ENCODE results near the gene CDHR3. TPM values are rescaled to one million over a fixed set of nuclear protein-coding genes. Genes with fewer than 3 reads are reported as not detected.

CDHR3 gene
- polyA plus RNA-seq, 1 donor = 22.2 TPM

- no peak for DNase-seq (ENCODE audit: low read depth)
These were observed 102.8 kb downstream of the CDHR3 start for GRCh38 chr7:106065575-106066500.

GRCh38 chr7:106067678-106068077 lies 104.6 kb downstream of the CDHR3 start:
- DNase-seq (ENCODE audit: low read depth) = no peak

- no peak for DNase-seq (ENCODE audit: low read depth)
These were observed 105.5 kb downstream of the CDHR3 start for GRCh38 chr7:106068538-106068961.

DNA sequence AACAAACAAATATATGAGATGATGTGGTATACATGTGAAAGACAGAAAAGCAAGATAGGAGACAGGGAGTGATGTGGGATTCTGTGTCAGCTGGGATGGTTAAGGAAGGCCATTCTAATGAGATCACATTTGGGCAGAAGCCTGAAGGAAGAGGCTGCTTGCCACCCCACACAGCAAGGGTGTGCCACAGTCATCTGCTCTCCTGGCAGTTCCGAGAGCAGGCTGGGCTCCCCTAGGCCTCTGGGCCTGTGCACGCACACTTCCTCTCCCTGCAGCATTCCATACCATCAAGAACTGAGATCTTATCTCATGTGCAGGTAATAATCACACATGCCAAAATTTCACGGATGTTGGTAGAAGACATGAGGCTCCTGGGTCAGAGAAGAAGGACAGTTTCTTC lies 105.9 kb downstream of the CDHR3 start:
- no peak for DNase-seq (ENCODE audit: low read depth)

- no peak for DNase-seq (ENCODE audit: low read depth)
These were observed 106.6 kb downstream of the CDHR3 start for GRCh38 chr7:106069471-106070200.

- DNase-seq (ENCODE audit: low read depth) = no peak
These were observed 107.1 kb downstream of the CDHR3 start for GRCh38 chr7:106070201-106070551.

- no peak for DNase-seq (ENCODE audit: low read depth)
These were observed 107.6 kb downstream of the CDHR3 start for GRCh38 chr7:106070567-106071254.

DNA sequence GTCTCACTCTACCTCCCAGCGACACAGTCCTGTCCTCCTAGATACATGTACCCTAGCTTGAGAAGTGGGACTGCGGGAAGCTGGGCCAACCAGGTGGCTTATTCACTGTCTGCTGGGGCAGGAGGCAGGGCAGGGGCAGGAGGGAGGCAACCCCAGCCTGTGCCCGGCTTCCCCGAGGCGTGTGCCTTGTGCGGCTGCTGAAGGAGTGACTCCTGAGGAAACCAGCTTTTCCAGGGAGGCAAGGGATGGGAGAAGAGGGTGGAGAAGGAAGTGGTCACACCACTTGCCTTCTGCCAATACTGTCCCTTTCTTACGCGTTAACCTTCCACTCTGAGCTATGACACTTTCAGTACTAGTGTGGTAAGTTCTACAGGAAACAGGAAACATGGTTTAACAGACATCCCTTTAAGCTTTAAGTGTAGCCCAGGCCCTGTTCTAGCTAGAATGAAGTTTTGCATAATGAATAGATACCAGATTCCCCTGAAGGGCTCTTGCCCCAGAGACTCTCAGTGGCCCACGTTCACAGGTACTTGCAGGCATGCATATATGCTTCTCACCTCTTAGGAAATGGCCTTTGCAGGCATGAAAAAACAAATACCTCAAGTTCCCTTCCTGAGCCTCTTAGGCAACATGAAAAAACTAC lies 108.4 kb downstream of the CDHR3 start:
- DNase-seq (ENCODE audit: low read depth) = no peak

DNA sequence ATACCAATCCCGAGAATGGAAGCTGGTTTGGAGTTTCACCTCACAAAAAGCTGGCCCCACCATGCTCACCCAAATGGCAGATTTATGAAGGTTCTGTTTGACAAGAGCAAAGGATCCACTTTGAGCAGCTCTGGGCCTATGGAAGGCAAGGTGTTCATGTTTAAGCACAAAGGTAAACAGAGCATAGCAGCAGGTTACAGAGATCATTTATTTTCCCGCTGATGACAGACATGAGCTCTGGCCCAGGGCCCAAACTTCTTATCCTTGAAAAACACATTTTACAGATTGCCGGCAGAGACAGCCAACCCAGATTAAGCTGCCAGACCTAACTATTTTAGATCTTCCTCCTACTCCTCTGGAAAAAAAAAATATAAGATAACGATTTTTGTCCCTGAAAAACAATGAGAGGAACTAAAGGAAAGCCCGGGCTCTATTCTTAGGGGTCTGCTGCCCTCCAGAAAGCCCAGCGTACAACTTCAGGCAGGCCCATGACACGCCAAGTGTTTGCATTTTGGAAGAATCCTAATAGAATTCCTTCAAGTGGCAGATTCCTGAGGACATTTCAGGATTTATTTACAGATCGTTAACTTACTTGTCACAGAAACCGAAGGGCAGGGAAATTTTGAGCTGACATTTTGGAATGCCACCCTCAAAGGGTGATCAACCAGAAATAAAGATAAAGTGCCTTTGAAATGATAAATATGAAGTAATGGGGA lies 109.1 kb downstream of the CDHR3 start:
- DNase-seq (ENCODE audit: low read depth) = no peak

GRCh38 chr7:106072715-106073091 lies 109.6 kb downstream of the CDHR3 start:
- no peak for DNase-seq (ENCODE audit: low read depth)

DNA sequence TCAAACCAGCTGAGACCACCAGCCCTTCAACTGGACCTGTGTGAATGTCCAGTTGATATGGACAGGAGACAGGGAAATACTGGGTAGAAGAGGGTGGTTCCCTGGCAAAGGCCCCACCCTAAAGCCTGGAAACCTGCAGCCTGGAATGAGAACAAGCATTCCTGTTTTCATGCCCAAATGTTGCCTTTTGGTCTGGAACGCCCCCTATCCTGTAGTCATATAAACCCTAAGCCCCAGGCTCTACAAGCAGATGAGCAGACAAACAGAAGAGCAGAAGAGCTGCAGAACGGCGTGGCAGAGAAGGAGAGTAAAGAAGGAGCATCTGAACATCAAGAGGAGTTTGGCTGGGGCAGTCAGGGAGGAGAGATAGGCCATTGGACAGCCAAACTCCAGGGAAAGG lies 110.6 kb downstream of the CDHR3 start:
- DNase-seq (ENCODE audit: low read depth) = no peak

DNA sequence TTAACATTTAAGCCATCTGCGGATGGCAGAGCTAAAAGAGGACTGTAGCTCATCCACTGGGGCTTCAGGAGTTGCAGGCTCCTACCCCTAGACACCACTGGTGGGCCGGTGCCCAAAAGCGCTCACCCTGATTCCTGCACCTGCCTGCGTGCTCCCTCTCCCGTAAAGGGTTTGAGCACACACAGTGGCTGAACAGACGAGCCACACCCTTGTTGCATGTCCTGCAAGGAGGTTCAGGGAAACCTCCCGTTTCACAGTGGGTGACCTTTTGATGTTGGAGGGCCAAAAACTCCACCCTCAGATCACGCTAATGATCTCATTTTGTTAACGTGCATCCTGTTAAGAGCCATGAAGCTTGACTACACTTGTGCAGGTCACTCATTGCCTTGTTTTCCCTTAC lies 111.2 kb downstream of the CDHR3 start:
- no peak for DNase-seq (ENCODE audit: low read depth)

GRCh38 chr7:106075937-106076336 lies 112.9 kb downstream of the CDHR3 start:
- DNase-seq (ENCODE audit: low read depth) = no peak

DNA sequence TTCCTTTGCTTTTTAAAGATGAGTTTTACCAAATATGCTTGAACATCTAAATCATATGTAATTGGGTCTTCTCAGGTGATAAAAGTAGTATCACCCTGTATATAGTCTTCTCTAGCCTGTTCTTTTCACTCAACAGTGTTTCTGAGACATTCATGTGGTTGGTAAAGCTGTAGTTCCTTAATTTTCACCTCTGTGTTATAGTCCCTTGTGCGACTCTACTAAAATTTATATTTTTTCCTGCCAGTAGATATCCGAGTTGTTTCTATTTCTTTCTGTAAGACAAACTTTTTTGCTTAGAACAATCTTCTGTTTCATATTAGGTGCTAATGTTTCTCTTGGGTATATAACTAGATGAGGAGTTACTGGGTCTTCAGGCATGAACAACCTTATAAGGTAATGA lies 113.5 kb downstream of the CDHR3 start:
- DNase-seq (ENCODE audit: low read depth) = no peak

GRCh38 chr7:106080300-106080987 lies 117.4 kb downstream of the CDHR3 start:
- DNase-seq (ENCODE audit: low read depth) = no peak

- DNase-seq (ENCODE audit: low read depth) = no peak
These were observed 119.2 kb downstream of the CDHR3 start for GRCh38 chr7:106082087-106082854.

Measured in forelimb muscle (tissue), 1 donor.